Keratinocyte (primary cell): ENCODE results near the gene SBK1.

Experiments used
- EZH2 ChIP-seq: IDR thresholded peaks from one replicate; pipeline ENCODE4 v1.6.1; 2012; ENCODE audit warnings: inconsistent platforms, mild to moderate bottlenecking, low read length, moderate library complexity
- TF ChIP-seq, protein P1 (sequence below), 3 experiments: IDR thresholded peaks in 1 of 3; conservative IDR thresholded peaks in 1 of 3; optimal IDR thresholded peaks in 1 of 3; 2 replicates in 2 of 3; 3 replicates in 1 of 3; pipeline versions ENCODE3 to v1.5.1; 2011; ENCODE audit warnings: low read length in 3 of 3, mild to moderate bottlenecking in 3 of 3, moderate library complexity in 2 of 3, control low read depth in 1 of 3, inconsistent platforms in 1 of 3; ENCODE audit not compliant: insufficient read depth in 2 of 3; ENCODE audit errors: extremely low read depth in 1 of 3

GRCh38 chr16:28300327-28300726, 8.0 kb downstream of the SBK1 start:
- no peak for TF ChIP-seq EZH2
- TF ChIP-seq, protein P1, sequence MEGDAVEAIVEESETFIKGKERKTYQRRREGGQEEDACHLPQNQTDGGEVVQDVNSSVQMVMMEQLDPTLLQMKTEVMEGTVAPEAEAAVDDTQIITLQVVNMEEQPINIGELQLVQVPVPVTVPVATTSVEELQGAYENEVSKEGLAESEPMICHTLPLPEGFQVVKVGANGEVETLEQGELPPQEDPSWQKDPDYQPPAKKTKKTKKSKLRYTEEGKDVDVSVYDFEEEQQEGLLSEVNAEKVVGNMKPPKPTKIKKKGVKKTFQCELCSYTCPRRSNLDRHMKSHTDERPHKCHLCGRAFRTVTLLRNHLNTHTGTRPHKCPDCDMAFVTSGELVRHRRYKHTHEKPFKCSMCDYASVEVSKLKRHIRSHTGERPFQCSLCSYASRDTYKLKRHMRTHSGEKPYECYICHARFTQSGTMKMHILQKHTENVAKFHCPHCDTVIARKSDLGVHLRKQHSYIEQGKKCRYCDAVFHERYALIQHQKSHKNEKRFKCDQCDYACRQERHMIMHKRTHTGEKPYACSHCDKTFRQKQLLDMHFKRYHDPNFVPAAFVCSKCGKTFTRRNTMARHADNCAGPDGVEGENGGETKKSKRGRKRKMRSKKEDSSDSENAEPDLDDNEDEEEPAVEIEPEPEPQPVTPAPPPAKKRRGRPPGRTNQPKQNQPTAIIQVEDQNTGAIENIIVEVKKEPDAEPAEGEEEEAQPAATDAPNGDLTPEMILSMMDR (optimal IDR thresholded peaks at IDR 0.05 in 1 of 3, IDR thresholded peaks at IDR 0.05 in 1 of 3, conservative IDR thresholded peaks at IDR 0.05 in 1 of 3; ENCODE audit: extremely low read depth in 1 of 3, insufficient read depth in 2 of 3, low read length in 3 of 3) = no peak
